K562 (cell line): Measurements from ENCODE around the gene SMIM13.

Experiments used
- EZH2 ChIP-seq: IDR thresholded peaks from 2 replicates; pipeline ENCODE4 v1.6.1; 2012; ENCODE audit warnings: low read depth, mild to moderate bottlenecking, inconsistent platforms, low read length, borderline replicate concordance
- KDM4B ChIP-seq, 2 experiments: fragments of 450-650 bp in 1 of 2; sonication (generic) in 1 of 2; IDR thresholded peaks; 2 replicates each; pipeline ENCODE4 v1.6.1; 2016 to 2017; ENCODE audit warnings: borderline replicate concordance in 2 of 2, antibody characterized with exemption in 1 of 2, low read depth in 1 of 2, mild to moderate bottlenecking in 1 of 2
- POLR2A ChIP-seq: fragments of 450-650 bp; conservative IDR thresholded peaks from 2 replicates; pipeline ENCODE4 v1.6.1; 2016
- RERE ChIP-seq: sonication (generic); formaldehyde crosslinking; IDR thresholded peaks from 2 replicates; pipeline ENCODE4 v1.8.0; 2023; ENCODE audit warnings: missing genetic modification reagents, mild to moderate bottlenecking, borderline replicate concordance
- SMC3 ChIP-seq: conservative IDR thresholded peaks from 2 replicates; pipeline ENCODE4 v1.6.1; 2011; ENCODE audit warnings: low read depth, low read length, improper control_type of control experiment; ENCODE audit not compliant: insufficient read depth
- UBTF ChIP-seq, 2 experiments: IDR thresholded peaks; 2 replicates each; pipeline ENCODE4 v1.6.1; 2012; ENCODE audit warnings: improper control_type of control experiment in 2 of 2, low read depth in 2 of 2, low read length in 2 of 2, borderline replicate concordance in 1 of 2
- USF1 ChIP-seq: sonication (generic); formaldehyde crosslinking; IDR thresholded peaks from 2 replicates; pipeline ENCODE4 v1.9.0; 2022; ENCODE audit warnings: mild to moderate bottlenecking, missing genetic modification reagents
- ZZZ3 ChIP-seq: fragments of 450-650 bp; IDR thresholded peaks from 2 replicates; pipeline ENCODE4 v1.6.1; 2016; ENCODE audit warnings: antibody characterized with exemption, mild to moderate bottlenecking, moderate library complexity

- TF ChIP-seq USF1 (CRISPR knock-in tag), result no peak
- TF ChIP-seq KDM4B (IDR thresholded peaks at IDR 0.05; ENCODE audit: borderline replicate concordance in 2 of 2, low read depth in 1 of 2), result no peak
- no peak for TF ChIP-seq SMC3
- TF ChIP-seq ZZZ3, result no peak
- TF ChIP-seq POLR2A, result no peak
- TF ChIP-seq EZH2, result no peak
- no peak for TF ChIP-seq RERE (CRISPR knock-in tag)
- no peak for TF ChIP-seq UBTF (IDR thresholded peaks at IDR 0.05; ENCODE audit: borderline replicate concordance in 1 of 2, low read depth in 2 of 2, low read length in 2 of 2)
Observed at GRCh38 chr6:11155589-11155988, 62.0 kb downstream of the SMIM13 start.
